ELF-1 (cell line): Measurements from ENCODE around the gene STAM2.
"Not testable (repeated sequence)": the region's sequence is repeated elsewhere in the genome, so short reads cannot be mapped to it uniquely, and the experiment has no call there.

Experiments used
- DNase-seq: peaks from one replicate; pipeline ENCODE4 v3.0.0-alpha.2; 2016; ENCODE audit warnings: low read depth, low spot score

STAM2 gene

GRCh38 chr2:152106464-152106863 lies 69.1 kb downstream of the STAM2 start:
- DNase-seq = no peak

GRCh38 chr2:152103271-152103670 lies 72.3 kb downstream of the STAM2 start:
- DNase-seq = no peak

- no peak for DNase-seq
These were observed 74.6 kb downstream of the STAM2 start for GRCh38 chr2:152100961-152101360.

GRCh38 chr2:152099367-152100050 lies 76.1 kb downstream of the STAM2 start:
- DNase-seq = peak; percentile 45

- peak; percentile 26 for DNase-seq
These were observed 76.8 kb downstream of the STAM2 start, which contains the start of gene CACNB4 for GRCh38 chr2:152098496-152099366. CACNB4 (minus strand) TSS chr2:152099044.

GRCh38 chr2:152097801-152098495 lies 77.6 kb downstream of the STAM2 start:
- DNase-seq = peak; percentile 52

GRCh38 chr2:152097290-152097800 lies 78.2 kb downstream of the STAM2 start:
- DNase-seq = peak; percentile 8

GRCh38 chr2:152095146-152095545 lies 80.4 kb downstream of the STAM2 start:
- no peak for DNase-seq

- no peak for DNase-seq
These were observed 81.5 kb downstream of the STAM2 start for GRCh38 chr2:152094014-152094413.

- no peak for DNase-seq
These were observed 82.1 kb downstream of the STAM2 start for GRCh38 chr2:152093464-152093863.

- DNase-seq = no peak
These were observed 83.5 kb downstream of the STAM2 start for GRCh38 chr2:152092095-152092494.

GRCh38 chr2:152090726-152091125 lies 84.8 kb downstream of the STAM2 start:
- not testable (repeated sequence) for DNase-seq

GRCh38 chr2:152089238-152089637 lies 86.3 kb downstream of the STAM2 start:
- DNase-seq = no peak

GRCh38 chr2:152088006-152088405 lies 87.6 kb downstream of the STAM2 start:
- DNase-seq = no peak

GRCh38 chr2:152086231-152086630 lies 89.3 kb downstream of the STAM2 start:
- no peak for DNase-seq

GRCh38 chr2:152084076-152084475 lies 91.5 kb downstream of the STAM2 start:
- DNase-seq = no peak

GRCh38 chr2:152083202-152083875 lies 92.2 kb downstream of the STAM2 start:
- DNase-seq = no peak

- no peak for DNase-seq
These were observed 96.9 kb downstream of the STAM2 start for GRCh38 chr2:152078662-152079061.

- no peak for DNase-seq
These were observed 97.5 kb downstream of the STAM2 start for GRCh38 chr2:152078023-152078422.

- DNase-seq = peak; percentile 37
These were observed 100.0 kb downstream of the STAM2 start for GRCh38 chr2:152075461-152076050.

GRCh38 chr2:152072011-152072410 lies 103.6 kb downstream of the STAM2 start:
- peak; percentile 15 for DNase-seq
